Measurements from ENCODE around the gene PWWP2B. TPM values are rescaled to one million over a fixed set of nuclear protein-coding genes. Genes with fewer than 3 reads are reported as not detected.

The PWWP2B gene
- total RNA-seq, 1 donor from 2014 or later, result 12.0 TPM

- Histone ChIP-seq H3K27ac (ENCODE audit: low read depth, low read length) (no peak overlapping the region), H3K36me3 (ENCODE audit: insufficient read depth, low read length) (no peaks in the 10 kb centered on the region), H3K9ac (ENCODE audit: low read length) (no peak overlapping the region), H3K9me3 (ENCODE audit: insufficient read depth, low read depth, low read length) (no peaks in the 10 kb centered on the region), H2AFZ (ENCODE audit: low read depth, low read length) (no peak overlapping the region), H3K4me1 (ENCODE audit: insufficient read depth, low read length) (no peaks in the 10 kb centered on the region), H3K79me2 (ENCODE audit: insufficient read depth, low read length) (no peaks in the 10 kb centered on the region), H4K20me1 (ENCODE audit: insufficient read depth, low read length) (peaks cover 6% of the 10 kb centered on the region), H3K4me2 (ENCODE audit: low read length) (no peak overlapping the region), H3K27me3 (ENCODE audit: insufficient read depth, low read length) (peaks cover 4% of the 10 kb centered on the region), H3K4me3 (ENCODE audit: insufficient read depth, low read depth, low read length) (no peak overlapping the region)
- H3K9me3 Mint-ChIP-seq (ENCODE audit: unreplicated experiment), result no peaks in the 10 kb centered on the region
- no peaks in the 10 kb centered on the region for H3K36me3 Mint-ChIP-seq (ENCODE audit: low read depth, unreplicated experiment)
- no peak overlapping the region for H3K4me3 Mint-ChIP-seq (ENCODE audit: unreplicated experiment)
- no peak for TF ChIP-seq CTCF (IDR thresholded peaks at IDR 0.05; ENCODE audit: insufficient read depth, low read depth, low read length)
- TF ChIP-seq EZH2 (IDR thresholded peaks at IDR 0.05; ENCODE audit: insufficient read depth, low read length), result no peak
- no peak for DNase-seq (ENCODE audit: low read depth)
- no peak overlapping the region for H3K27ac Mint-ChIP-seq (ENCODE audit: unreplicated experiment)
- peaks cover 37% of the 10 kb centered on the region for H3K27me3 Mint-ChIP-seq (ENCODE audit: low read depth, unreplicated experiment)
- FAIRE-seq, result no peak
- no peaks in the 10 kb centered on the region for H3K4me1 Mint-ChIP-seq (ENCODE audit: low read depth, unreplicated experiment)
Measured at GRCh38 chr10:132457328-132458070, 60.5 kb downstream of the PWWP2B start.

- Mint-ChIP-seq H3K9me3 (ENCODE audit: unreplicated experiment) (no peaks in the 10 kb centered on the region), H3K4me1 (ENCODE audit: low read depth, unreplicated experiment) (no peaks in the 10 kb centered on the region), H3K4me3 (ENCODE audit: unreplicated experiment) (no peak overlapping the region), H3K27ac (ENCODE audit: unreplicated experiment) (no peak overlapping the region), H3K27me3 (ENCODE audit: low read depth, unreplicated experiment) (peaks cover 37% of the 10 kb centered on the region), H3K36me3 (ENCODE audit: low read depth, unreplicated experiment) (no peaks in the 10 kb centered on the region)
- Histone ChIP-seq H3K4me1 (ENCODE audit: insufficient read depth, low read length) (no peaks in the 10 kb centered on the region), H3K27me3 (ENCODE audit: insufficient read depth, low read length) (peaks cover 4% of the 10 kb centered on the region), H2AFZ (ENCODE audit: low read depth, low read length) (no peak overlapping the region), H3K79me2 (ENCODE audit: insufficient read depth, low read length) (no peaks in the 10 kb centered on the region), H3K36me3 (ENCODE audit: insufficient read depth, low read length) (no peaks in the 10 kb centered on the region), H3K9ac (ENCODE audit: low read length) (no peak overlapping the region), H3K9me3 (ENCODE audit: insufficient read depth, low read depth, low read length) (no peaks in the 10 kb centered on the region), H3K4me3 (ENCODE audit: insufficient read depth, low read depth, low read length) (no peak overlapping the region), H3K27ac (ENCODE audit: low read depth, low read length) (no peak overlapping the region), H4K20me1 (ENCODE audit: insufficient read depth, low read length) (peaks cover 6% of the 10 kb centered on the region), H3K4me2 (ENCODE audit: low read length) (no peak overlapping the region)
- TF ChIP-seq EZH2 (IDR thresholded peaks at IDR 0.05; ENCODE audit: insufficient read depth, low read length), result no peak
- TF ChIP-seq CTCF (IDR thresholded peaks at IDR 0.05; ENCODE audit: insufficient read depth, low read depth, low read length), result no peak
- DNase-seq (ENCODE audit: low read depth) (no peak), FAIRE-seq (no peak)
Measured at GRCh38 chr10:132458071-132458585, 61.1 kb downstream of the PWWP2B start.
